ENCODE data around the gene NCK1. TPM values are rescaled to one million over a fixed set of nuclear protein-coding genes. Genes with fewer than 3 reads are reported as not detected.

Gene NCK1
- total RNA-seq, 1 experiment from 2014 or later: 25.6 TPM

DNA sequence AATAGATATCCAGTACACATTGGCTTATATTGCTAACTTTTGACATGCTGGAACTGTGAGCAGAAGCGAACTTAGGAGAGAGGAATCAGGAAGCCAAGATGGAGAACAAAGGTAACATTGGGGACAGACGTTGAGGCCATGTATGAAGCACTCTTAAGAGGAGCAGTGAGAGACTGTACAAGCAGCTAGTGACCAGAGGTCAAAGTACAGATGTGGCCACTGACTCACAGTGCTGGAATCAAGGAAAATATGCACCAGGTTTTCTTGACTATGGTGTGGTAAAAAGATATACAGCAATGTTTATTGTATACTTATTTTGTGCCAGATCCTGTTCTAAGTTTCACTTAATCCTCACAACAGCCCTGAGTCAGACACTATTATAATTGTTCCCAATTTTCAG lies 93.8 kb downstream of the NCK1 start:
- CTCF ChIA-PET: interaction anchor here (1.3 kb wide), 1 partner anchor 58 kb away, joined by 3 read pairs; no protein-coding TSS in a partner anchor
- Histone ChIP-seq H3K79me2 (ENCODE audit: insufficient read depth, low read length) (no peaks in the 10 kb centered on the region), H3K9me2 (ENCODE audit: insufficient read depth) (no peaks in the 10 kb centered on the region), H4K20me1 (ENCODE audit: insufficient read depth) (no peaks in the 10 kb centered on the region), H3K27ac (ENCODE audit: low read depth, low read length) (peak overlapping the region; percentile 26), H3K4me2 (ENCODE audit: low read length) (peak overlapping the region; percentile 74), H3K27me3 (ENCODE audit: insufficient read depth, low read length) (no peaks in the 10 kb centered on the region), H3K4me3 (replicated peaks in 1 of 2; ENCODE audit: low read depth in 1 of 2, low read length in 2 of 2) (peak overlapping the region in 1 of 2 experiments; percentile 42; a peak in 2 of 4 replicates), H2AFZ (ENCODE audit: low read depth, low read length, poor library complexity, severe bottlenecking) (no peak overlapping the region), H3K9me3 (ENCODE audit: control insufficient read depth in 1 of 2, insufficient read depth in 1 of 2, low read depth in 1 of 2, low read length in 2 of 2) (no peaks in the 10 kb centered on the region), H3K9ac (ENCODE audit: low read length) (peak overlapping the region; percentile 31), H3K4me1 (ENCODE audit: control insufficient read depth in 1 of 2, insufficient read depth in 2 of 2, low read length in 2 of 2) (peaks cover 32 to 56% of the 10 kb centered on the region in 2 experiments), H3K36me3 (ENCODE audit: control insufficient read depth in 1 of 2, insufficient read depth in 2 of 2, low read length in 2 of 2) (no peaks in the 10 kb centered on the region)
- BruUV-seq (replicated peaks): no TSS peak
- POLR2A ChIA-PET: interaction anchor here (1.3 kb wide), 1 partner anchor 94 kb away, joined by 4 read pairs; the partner anchor contains the start of gene NCK1
- RAD21 ChIA-PET (ENCODE audit: low non-redundant PET in 1 of 2, low total read pairs in 2 of 2, uncharacterized antibody in 2 of 2, unreplicated experiment in 2 of 2): interaction anchor here in 1 of 2 experiments (0.7 to 0.9 kb wide), 2 partner anchors 94 to 237 kb away, joined by 3 read pairs; partner anchors contain the start of gene NCK1
- ATAC-seq: peak; percentile 93
- intact Hi-C loops (cut with micrococcal nuclease): loop anchor here (5.0 kb wide), 1 partner anchor 94 kb away; the partner anchor contains the start of gene NCK1
- DNase-seq (ENCODE audit: low read depth, low spot score): peak; percentile 77
- TF ChIP-seq SRF (IDR thresholded peaks at IDR 0.05; ENCODE audit: low read depth) (no peak; the same call in 1 of the 2 replicates), SP1 (IDR thresholded peaks at IDR 0.05; ENCODE audit: low read depth) (peak; percentile 79), YY1 (IDR thresholded peaks at IDR 0.05; ENCODE audit: extremely low read depth, insufficient replicate concordance, low read depth, low read length) (no peak), MAX (IDR thresholded peaks at IDR 0.05) (peak; percentile 30; the same call in 1 of the 2 replicates), EZH2 (IDR thresholded peaks at IDR 0.05) (no peak), ZNF274 (IDR thresholded peaks at IDR 0.05; ENCODE audit: low read depth, low read length) (no peak), EGR1 (IDR thresholded peaks at IDR 0.05; ENCODE audit: low read depth) (no peak), RAD21 (IDR thresholded peaks at IDR 0.05; ENCODE audit: low read depth) (peak; percentile 21), CEBPB (IDR thresholded peaks at IDR 0.05; ENCODE audit: low read depth) (0 out of 2 replicates have a peak, but pooled peaks have one; percentile 26), EZH2phosphoT487 (IDR thresholded peaks at IDR 0.05; ENCODE audit: borderline replicate concordance) (no peak), POLR2AphosphoS5 (IDR thresholded peaks at IDR 0.05; ENCODE audit: low read depth, low read length) (peak; percentile 61), TCF7L2 (IDR thresholded peaks at IDR 0.05; ENCODE audit: borderline replicate concordance, extremely low read depth, insufficient read depth, insufficient read length) (no peak), ZFX (IDR thresholded peaks at IDR 0.05) (no peak), JUND (IDR thresholded peaks at IDR 0.05) (peak; percentile 85), FOSL1 (IDR thresholded peaks at IDR 0.05; ENCODE audit: low read depth) (peak; percentile 79), POLR2A (IDR thresholded peaks at IDR 0.05; ENCODE audit: borderline replicate concordance, extremely low read depth, insufficient read depth, insufficient read length) (no peak), CBX3 (IDR thresholded peaks at IDR 0.05; ENCODE audit: low read depth) (peak; percentile 70), ELF1 (IDR thresholded peaks at IDR 0.05; ENCODE audit: borderline replicate concordance, low read depth) (no peak)
- TF ChIP-seq, protein P1, sequence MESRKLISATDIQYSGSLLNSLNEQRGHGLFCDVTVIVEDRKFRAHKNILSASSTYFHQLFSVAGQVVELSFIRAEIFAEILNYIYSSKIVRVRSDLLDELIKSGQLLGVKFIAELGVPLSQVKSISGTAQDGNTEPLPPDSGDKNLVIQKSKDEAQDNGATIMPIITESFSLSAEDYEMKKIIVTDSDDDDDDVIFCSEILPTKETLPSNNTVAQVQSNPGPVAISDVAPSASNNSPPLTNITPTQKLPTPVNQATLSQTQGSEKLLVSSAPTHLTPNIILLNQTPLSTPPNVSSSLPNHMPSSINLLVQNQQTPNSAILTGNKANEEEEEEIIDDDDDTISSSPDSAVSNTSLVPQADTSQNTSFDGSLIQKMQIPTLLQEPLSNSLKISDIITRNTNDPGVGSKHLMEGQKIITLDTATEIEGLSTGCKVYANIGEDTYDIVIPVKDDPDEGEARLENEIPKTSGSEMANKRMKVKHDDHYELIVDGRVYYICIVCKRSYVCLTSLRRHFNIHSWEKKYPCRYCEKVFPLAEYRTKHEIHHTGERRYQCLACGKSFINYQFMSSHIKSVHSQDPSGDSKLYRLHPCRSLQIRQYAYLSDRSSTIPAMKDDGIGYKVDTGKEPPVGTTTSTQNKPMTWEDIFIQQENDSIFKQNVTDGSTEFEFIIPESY (IDR thresholded peaks at IDR 0.05; ENCODE audit: extremely low read depth, insufficient replicate concordance, low read length): no peak
- TF ChIP-seq, protein P2, sequence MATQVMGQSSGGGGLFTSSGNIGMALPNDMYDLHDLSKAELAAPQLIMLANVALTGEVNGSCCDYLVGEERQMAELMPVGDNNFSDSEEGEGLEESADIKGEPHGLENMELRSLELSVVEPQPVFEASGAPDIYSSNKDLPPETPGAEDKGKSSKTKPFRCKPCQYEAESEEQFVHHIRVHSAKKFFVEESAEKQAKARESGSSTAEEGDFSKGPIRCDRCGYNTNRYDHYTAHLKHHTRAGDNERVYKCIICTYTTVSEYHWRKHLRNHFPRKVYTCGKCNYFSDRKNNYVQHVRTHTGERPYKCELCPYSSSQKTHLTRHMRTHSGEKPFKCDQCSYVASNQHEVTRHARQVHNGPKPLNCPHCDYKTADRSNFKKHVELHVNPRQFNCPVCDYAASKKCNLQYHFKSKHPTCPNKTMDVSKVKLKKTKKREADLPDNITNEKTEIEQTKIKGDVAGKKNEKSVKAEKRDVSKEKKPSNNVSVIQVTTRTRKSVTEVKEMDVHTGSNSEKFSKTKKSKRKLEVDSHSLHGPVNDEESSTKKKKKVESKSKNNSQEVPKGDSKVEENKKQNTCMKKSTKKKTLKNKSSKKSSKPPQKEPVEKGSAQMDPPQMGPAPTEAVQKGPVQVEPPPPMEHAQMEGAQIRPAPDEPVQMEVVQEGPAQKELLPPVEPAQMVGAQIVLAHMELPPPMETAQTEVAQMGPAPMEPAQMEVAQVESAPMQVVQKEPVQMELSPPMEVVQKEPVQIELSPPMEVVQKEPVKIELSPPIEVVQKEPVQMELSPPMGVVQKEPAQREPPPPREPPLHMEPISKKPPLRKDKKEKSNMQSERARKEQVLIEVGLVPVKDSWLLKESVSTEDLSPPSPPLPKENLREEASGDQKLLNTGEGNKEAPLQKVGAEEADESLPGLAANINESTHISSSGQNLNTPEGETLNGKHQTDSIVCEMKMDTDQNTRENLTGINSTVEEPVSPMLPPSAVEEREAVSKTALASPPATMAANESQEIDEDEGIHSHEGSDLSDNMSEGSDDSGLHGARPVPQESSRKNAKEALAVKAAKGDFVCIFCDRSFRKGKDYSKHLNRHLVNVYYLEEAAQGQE (IDR thresholded peaks at IDR 0.05; ENCODE audit: low read depth): no peak
- TF ChIP-seq, protein P3, sequence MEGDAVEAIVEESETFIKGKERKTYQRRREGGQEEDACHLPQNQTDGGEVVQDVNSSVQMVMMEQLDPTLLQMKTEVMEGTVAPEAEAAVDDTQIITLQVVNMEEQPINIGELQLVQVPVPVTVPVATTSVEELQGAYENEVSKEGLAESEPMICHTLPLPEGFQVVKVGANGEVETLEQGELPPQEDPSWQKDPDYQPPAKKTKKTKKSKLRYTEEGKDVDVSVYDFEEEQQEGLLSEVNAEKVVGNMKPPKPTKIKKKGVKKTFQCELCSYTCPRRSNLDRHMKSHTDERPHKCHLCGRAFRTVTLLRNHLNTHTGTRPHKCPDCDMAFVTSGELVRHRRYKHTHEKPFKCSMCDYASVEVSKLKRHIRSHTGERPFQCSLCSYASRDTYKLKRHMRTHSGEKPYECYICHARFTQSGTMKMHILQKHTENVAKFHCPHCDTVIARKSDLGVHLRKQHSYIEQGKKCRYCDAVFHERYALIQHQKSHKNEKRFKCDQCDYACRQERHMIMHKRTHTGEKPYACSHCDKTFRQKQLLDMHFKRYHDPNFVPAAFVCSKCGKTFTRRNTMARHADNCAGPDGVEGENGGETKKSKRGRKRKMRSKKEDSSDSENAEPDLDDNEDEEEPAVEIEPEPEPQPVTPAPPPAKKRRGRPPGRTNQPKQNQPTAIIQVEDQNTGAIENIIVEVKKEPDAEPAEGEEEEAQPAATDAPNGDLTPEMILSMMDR (IDR thresholded peaks at IDR 0.05 in 2 of 3, conservative IDR thresholded peaks at IDR 0.05 in 1 of 3; ENCODE audit: borderline replicate concordance in 1 of 3, insufficient read depth in 1 of 3, low read depth in 2 of 3, low read length in 2 of 3): no peak
